ENCODE measurements around the gene DOCK2. TPM values are rescaled to one million over a fixed set of nuclear protein-coding genes. Genes with fewer than 3 reads are reported as not detected.

Gene DOCK2
- total RNA-seq, 2 experiments from 2014 or later, result 192 to 203 TPM

DNA sequence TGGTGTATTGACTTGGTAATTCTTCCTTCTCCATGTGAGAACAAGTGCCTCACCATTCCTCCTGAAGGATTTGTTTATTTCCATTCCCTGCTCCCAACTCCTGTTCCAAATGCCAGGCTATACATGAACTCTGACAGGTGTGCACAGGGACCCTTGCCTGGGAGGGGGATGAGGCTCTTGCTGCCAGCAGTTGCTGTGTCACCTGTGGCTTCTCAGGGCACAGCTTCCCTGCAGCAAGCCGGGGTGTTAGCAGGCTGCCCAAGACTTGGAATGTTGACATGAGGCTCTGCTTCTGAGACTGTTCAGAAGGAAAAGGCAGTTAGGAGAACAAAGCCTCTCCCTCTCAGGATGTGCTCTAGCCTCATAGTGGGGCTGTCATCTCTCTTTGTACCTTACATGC is 131.3 kb downstream of the DOCK2 start:
- no peak for DNase-seq
- H3K27me3 Mint-ChIP-seq (ENCODE audit: low read depth), result no peaks in the 10 kb centered on the region
- no peaks in the 10 kb centered on the region for H3K9me3 Mint-ChIP-seq
- intact Hi-C loops (cut with micrococcal nuclease), result no loop called here
- H3K4me1 Mint-ChIP-seq (ENCODE audit: low read depth), result no peaks in the 10 kb centered on the region
- H3K36me3 Mint-ChIP-seq (ENCODE audit: low read depth), result peaks cover 37% of the 10 kb centered on the region
- no peak overlapping the region for H3K4me3 Mint-ChIP-seq
- no peak overlapping the region for H3K27ac Mint-ChIP-seq
- CTCF ChIA-PET, result no interaction called here

GRCh38 chr5:169770109-169770508 is 133.0 kb downstream of the DOCK2 start:
- no peaks in the 10 kb centered on the region for H3K4me1 Mint-ChIP-seq (ENCODE audit: low read depth)
- H3K4me3 Mint-ChIP-seq, result no peak overlapping the region
- intact Hi-C loops (cut with micrococcal nuclease), result no loop called here
- H3K36me3 Mint-ChIP-seq (ENCODE audit: low read depth), result peaks cover 32% of the 10 kb centered on the region
- DNase-seq, result no peak
- CTCF ChIA-PET, result no interaction called here
- no peak overlapping the region for H3K27ac Mint-ChIP-seq
- H3K9me3 Mint-ChIP-seq, result no peaks in the 10 kb centered on the region
- no peaks in the 10 kb centered on the region for H3K27me3 Mint-ChIP-seq (ENCODE audit: low read depth)

GRCh38 chr5:169772256-169772655 is 135.2 kb downstream of the DOCK2 start:
- no peaks in the 10 kb centered on the region for H3K4me1 Mint-ChIP-seq (ENCODE audit: low read depth)
- CTCF ChIA-PET, result no interaction called here
- no peak overlapping the region for H3K27ac Mint-ChIP-seq
- H3K27me3 Mint-ChIP-seq (ENCODE audit: low read depth), result no peaks in the 10 kb centered on the region
- H3K4me3 Mint-ChIP-seq, result no peak overlapping the region
- DNase-seq, result no peak
- intact Hi-C loops (cut with micrococcal nuclease), result no loop called here
- H3K9me3 Mint-ChIP-seq, result no peaks in the 10 kb centered on the region
- peaks cover 29% of the 10 kb centered on the region for H3K36me3 Mint-ChIP-seq (ENCODE audit: low read depth)

DNA sequence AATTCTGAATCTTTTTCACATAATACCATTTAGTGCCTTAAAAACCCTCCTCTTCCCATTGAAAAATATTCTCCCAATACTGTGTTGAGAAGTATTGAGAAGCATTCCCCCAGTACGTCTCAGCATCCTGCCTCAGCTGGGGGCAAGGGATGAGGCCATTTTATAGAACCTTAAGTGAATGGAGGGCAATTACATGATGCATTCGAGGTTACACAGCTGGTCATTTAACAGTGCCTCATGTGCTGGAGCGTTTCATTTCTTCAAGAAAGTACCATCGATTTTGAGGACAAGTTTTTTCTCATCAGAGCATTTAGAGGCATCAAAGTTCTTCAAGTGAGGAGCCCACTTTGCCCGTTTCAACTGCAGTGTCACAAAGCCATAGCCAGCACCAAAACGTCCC is 135.6 kb downstream of the DOCK2 start:
- intact Hi-C loops (cut with micrococcal nuclease), result no loop called here
- H3K27ac Mint-ChIP-seq, result no peak overlapping the region
- no peaks in the 10 kb centered on the region for H3K9me3 Mint-ChIP-seq
- H3K4me3 Mint-ChIP-seq, result no peak overlapping the region
- H3K4me1 Mint-ChIP-seq (ENCODE audit: low read depth), result no peaks in the 10 kb centered on the region
- H3K27me3 Mint-ChIP-seq (ENCODE audit: low read depth), result no peaks in the 10 kb centered on the region
- CTCF ChIA-PET, result no interaction called here
- peaks cover 30% of the 10 kb centered on the region for H3K36me3 Mint-ChIP-seq (ENCODE audit: low read depth)
- DNase-seq, result no peak

DNA sequence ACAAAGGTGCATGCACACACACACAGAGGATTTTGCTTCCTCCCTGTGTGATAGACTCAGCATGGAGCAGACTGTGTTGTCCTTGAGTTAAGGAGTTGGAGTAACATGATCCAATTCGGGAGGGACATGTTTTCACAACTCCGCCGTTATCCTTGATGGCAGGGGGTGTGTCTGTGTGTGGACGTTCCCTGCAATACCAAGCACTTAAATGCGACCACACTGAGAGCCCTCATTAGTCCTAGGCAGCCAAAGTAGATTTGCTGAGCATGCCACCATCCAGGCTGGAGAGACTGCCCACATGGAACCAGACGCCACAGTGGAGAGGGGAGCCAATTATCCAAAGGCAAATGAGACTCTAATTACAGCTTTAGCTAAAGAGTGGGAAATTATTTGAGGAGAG is 140.1 kb downstream of the DOCK2 start:
- no peak for DNase-seq
- no peaks in the 10 kb centered on the region for H3K27me3 Mint-ChIP-seq (ENCODE audit: low read depth)
- CTCF ChIA-PET, result interaction anchor here (1.5 kb wide), 1 partner anchor 55 kb away, joined by 4 read pairs; no protein-coding TSS in a partner anchor
- H3K27ac Mint-ChIP-seq, result no peak overlapping the region
- H3K4me1 Mint-ChIP-seq (ENCODE audit: low read depth), result peaks cover 3% of the 10 kb centered on the region
- peaks cover 35% of the 10 kb centered on the region for H3K36me3 Mint-ChIP-seq (ENCODE audit: low read depth)
- H3K9me3 Mint-ChIP-seq, result no peaks in the 10 kb centered on the region
- H3K4me3 Mint-ChIP-seq, result no peak overlapping the region
- intact Hi-C loops (cut with micrococcal nuclease), result no loop called here

DNA sequence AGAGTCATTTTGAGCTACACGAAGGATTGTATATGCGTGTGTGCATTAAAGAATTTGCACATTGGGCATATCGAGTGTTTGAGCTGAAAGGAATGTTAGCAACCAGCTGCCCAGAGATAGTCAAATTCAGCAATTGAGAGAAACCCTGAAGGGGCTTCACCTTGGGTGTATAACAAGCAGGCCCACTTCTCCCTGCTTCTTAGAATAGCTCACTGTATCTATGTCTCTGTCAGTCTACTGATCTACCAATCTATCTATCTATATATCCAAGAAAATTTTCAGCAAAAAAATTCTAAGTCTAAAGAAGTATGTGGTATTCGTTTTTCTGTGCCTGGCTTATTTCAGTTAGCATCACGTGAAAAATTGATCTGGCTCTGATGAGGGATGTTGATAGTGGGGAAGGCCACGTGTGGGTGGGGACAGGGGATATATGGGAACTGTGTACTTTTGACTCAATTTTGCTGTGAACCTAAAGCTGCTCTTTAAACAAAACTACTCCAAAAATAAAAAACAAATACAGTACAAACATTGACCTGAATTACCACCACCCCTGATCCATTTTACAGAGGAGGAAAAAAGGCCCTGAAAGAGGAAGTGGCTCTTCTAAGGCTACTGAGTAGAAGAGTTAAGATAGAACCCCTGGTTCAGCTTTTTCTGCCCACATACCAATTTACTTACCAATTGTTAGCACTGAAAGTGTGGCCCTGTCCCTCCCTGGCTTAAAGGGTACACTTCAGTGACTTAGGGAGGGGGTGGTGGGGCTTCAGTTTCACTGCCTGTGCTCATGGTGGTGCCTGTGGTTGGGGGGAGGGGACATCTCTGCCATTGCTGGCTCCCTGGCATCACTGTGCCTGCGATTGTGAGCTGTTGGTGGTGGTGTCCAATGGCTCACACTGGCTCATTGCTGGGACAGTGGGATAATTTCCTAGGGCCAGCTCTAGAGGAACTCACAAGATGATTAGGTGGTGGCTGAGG is 141.8 kb downstream of the DOCK2 start:
- DNase-seq, result no peak
- H3K27ac Mint-ChIP-seq, result no peak overlapping the region
- intact Hi-C loops (cut with micrococcal nuclease), result no loop called here
- no peaks in the 10 kb centered on the region for H3K27me3 Mint-ChIP-seq (ENCODE audit: low read depth)
- no peaks in the 10 kb centered on the region for H3K9me3 Mint-ChIP-seq
- CTCF ChIA-PET, result interaction anchor here (1.5 kb wide), 1 partner anchor 56 kb away, joined by 4 read pairs; no protein-coding TSS in a partner anchor
- H3K4me1 Mint-ChIP-seq (ENCODE audit: low read depth), result peaks cover 3% of the 10 kb centered on the region
- no peak overlapping the region for H3K4me3 Mint-ChIP-seq
- H3K36me3 Mint-ChIP-seq (ENCODE audit: low read depth), result peaks cover 30% of the 10 kb centered on the region

GRCh38 chr5:169781420-169782345 is 144.6 kb downstream of the DOCK2 start:
- intact Hi-C loops (cut with micrococcal nuclease), result no loop called here
- Mint-ChIP-seq H3K27me3 (ENCODE audit: low read depth) (no peaks in the 10 kb centered on the region), H3K36me3 (ENCODE audit: low read depth) (peaks cover 31% of the 10 kb centered on the region), H3K4me3 (no peak overlapping the region), H3K9me3 (no peaks in the 10 kb centered on the region), H3K27ac (no peak overlapping the region), H3K4me1 (ENCODE audit: low read depth) (peaks cover 3% of the 10 kb centered on the region)
- CTCF ChIA-PET, result no interaction called here
- no peak for DNase-seq

GRCh38 chr5:169785771-169786618 is 148.9 kb downstream of the DOCK2 start:
- Mint-ChIP-seq H3K36me3 (ENCODE audit: low read depth) (peaks cover 36% of the 10 kb centered on the region), H3K27ac (no peak overlapping the region), H3K4me1 (ENCODE audit: low read depth) (no peaks in the 10 kb centered on the region), H3K4me3 (no peak overlapping the region), H3K9me3 (no peaks in the 10 kb centered on the region), H3K27me3 (ENCODE audit: low read depth) (no peaks in the 10 kb centered on the region)
- intact Hi-C loops (cut with micrococcal nuclease), result no loop called here
- no peak for DNase-seq
- CTCF ChIA-PET, result no interaction called here

GRCh38 chr5:169788168-169788567 is 151.1 kb downstream of the DOCK2 start:
- H3K4me1 Mint-ChIP-seq (ENCODE audit: low read depth), result no peaks in the 10 kb centered on the region
- peaks cover 35% of the 10 kb centered on the region for H3K36me3 Mint-ChIP-seq (ENCODE audit: low read depth)
- CTCF ChIA-PET, result no interaction called here
- H3K4me3 Mint-ChIP-seq, result no peak overlapping the region
- no peak for DNase-seq
- H3K27me3 Mint-ChIP-seq (ENCODE audit: low read depth), result no peaks in the 10 kb centered on the region
- no peak overlapping the region for H3K27ac Mint-ChIP-seq
- no peaks in the 10 kb centered on the region for H3K9me3 Mint-ChIP-seq
- intact Hi-C loops (cut with micrococcal nuclease), result no loop called here

GRCh38 chr5:169789417-169789940 is 152.4 kb downstream of the DOCK2 start:
- intact Hi-C loops (cut with micrococcal nuclease), result no loop called here
- Mint-ChIP-seq H3K4me3 (no peak overlapping the region), H3K36me3 (ENCODE audit: low read depth) (peaks cover 38% of the 10 kb centered on the region), H3K9me3 (no peaks in the 10 kb centered on the region), H3K27ac (no peak overlapping the region), H3K4me1 (ENCODE audit: low read depth) (no peaks in the 10 kb centered on the region), H3K27me3 (ENCODE audit: low read depth) (no peaks in the 10 kb centered on the region)
- CTCF ChIA-PET, result no interaction called here
- DNase-seq, result no peak

DNA sequence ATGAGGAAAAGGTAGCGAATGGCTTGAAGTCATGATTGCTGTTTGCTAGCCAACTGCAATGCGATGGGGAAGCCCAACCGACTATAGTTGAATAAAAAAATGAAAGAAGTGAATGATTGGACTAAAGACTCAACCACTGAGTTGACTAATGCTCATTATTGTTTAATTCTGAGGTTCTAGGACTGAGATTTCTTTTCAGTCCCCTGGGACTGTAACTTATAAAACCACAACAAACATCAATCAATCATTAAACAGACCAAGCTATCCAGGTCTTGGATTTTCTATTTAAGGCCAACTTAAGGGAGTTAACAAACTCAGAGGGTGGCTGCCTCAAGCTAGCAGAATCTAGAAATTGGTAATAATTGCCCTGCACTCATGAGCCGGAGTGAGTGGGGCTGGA is 154.2 kb downstream of the DOCK2 start:
- H3K27me3 Mint-ChIP-seq (ENCODE audit: low read depth), result no peaks in the 10 kb centered on the region
- no peak overlapping the region for H3K4me3 Mint-ChIP-seq
- H3K36me3 Mint-ChIP-seq (ENCODE audit: low read depth), result peaks cover 40% of the 10 kb centered on the region
- intact Hi-C loops (cut with micrococcal nuclease), result no loop called here
- no peak overlapping the region for H3K27ac Mint-ChIP-seq
- peaks cover 10% of the 10 kb centered on the region for H3K4me1 Mint-ChIP-seq (ENCODE audit: low read depth)
- CTCF ChIA-PET, result no interaction called here
- no peaks in the 10 kb centered on the region for H3K9me3 Mint-ChIP-seq
- DNase-seq, result no peak

DNA sequence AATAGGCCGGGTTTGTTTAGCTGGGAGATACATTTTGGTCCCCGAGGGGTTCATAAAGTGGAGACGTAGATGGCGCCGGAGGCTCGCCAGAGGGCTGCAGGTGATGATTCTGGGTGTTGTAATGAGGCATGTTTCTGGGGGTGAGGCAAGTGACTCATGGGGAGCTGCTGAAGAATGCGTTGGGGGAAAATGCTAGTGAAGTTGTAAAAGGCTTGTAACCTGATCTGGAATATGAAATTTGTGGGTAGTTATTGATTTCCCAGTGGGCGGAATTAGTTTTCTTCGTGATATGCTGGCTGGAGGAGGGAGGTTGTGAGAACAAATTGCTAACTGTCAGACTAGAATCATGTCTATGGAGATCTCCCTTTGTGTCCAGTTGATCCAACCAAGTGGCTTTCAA is 158.3 kb downstream of the DOCK2 start:
- DNase-seq, result no peak
- H3K27ac Mint-ChIP-seq, result no peak overlapping the region
- peaks cover 19% of the 10 kb centered on the region for H3K4me1 Mint-ChIP-seq (ENCODE audit: low read depth)
- peaks cover 40% of the 10 kb centered on the region for H3K36me3 Mint-ChIP-seq (ENCODE audit: low read depth)
- H3K4me3 Mint-ChIP-seq, result no peak overlapping the region
- intact Hi-C loops (cut with micrococcal nuclease), result no loop called here
- H3K9me3 Mint-ChIP-seq, result no peaks in the 10 kb centered on the region
- H3K27me3 Mint-ChIP-seq (ENCODE audit: low read depth), result no peaks in the 10 kb centered on the region
- CTCF ChIA-PET, result no interaction called here
